Measurements from ENCODE around the gene ANKRD13D. TPM values are rescaled to one million over a fixed set of nuclear protein-coding genes. Genes with fewer than 3 reads are reported as not detected.

ANKRD13D gene
- polyA plus RNA-seq, 1 of the 3 experiments (the other 2 are of a cell fraction), result 50.2 TPM

- 94% methylated on average over 29 of the region's 39 CpGs for WGBS (ENCODE audit: low lambda C conversion rate)
- H2AFZ ChIP-seq (ENCODE audit: low read depth), result no peak overlapping the region
- H3K27ac ChIP-seq (ENCODE audit: low read depth in 2 of 2, low read length in 1 of 2), result no peak overlapping the region; a peak in 1 of 4 replicates
- H3K9me3 ChIP-seq, result no peaks in the 10 kb centered on the region
- H3K4me1 ChIP-seq (ENCODE audit: control insufficient read depth in 1 of 2, insufficient read depth in 2 of 2, low read depth in 1 of 2, low read length in 1 of 2), result peaks cover 9 to 27% of the 10 kb centered on the region in 2 experiments; a peak in 3 of 4 replicates
- no peaks in the 10 kb centered on the region for H3K9me2 ChIP-seq
- POLR2A ChIA-PET, result no interaction called here
- H3K27me3 ChIP-seq (ENCODE audit: insufficient read depth), result no peaks in the 10 kb centered on the region
- CTCF ChIA-PET, result interaction anchor here (0.7 to 4.4 kb wide), 4 partner anchors 21 to 929 kb away, joined by 3 to 37 read pairs (median 3); no protein-coding TSS in a partner anchor
- H3F3A ChIP-seq (replicated peaks; ENCODE audit: insufficient read depth), result peaks cover 13% of the 10 kb centered on the region
- peaks cover 15% of the 10 kb centered on the region for H3K79me2 ChIP-seq (ENCODE audit: insufficient read depth)
- no peak for DNase-seq
- peaks cover 3 to 46% of the 10 kb centered on the region in 2 experiments for H3K36me3 ChIP-seq (replicated peaks in 1 of 2; ENCODE audit: control insufficient read depth in 1 of 2, insufficient read depth in 2 of 2, low read length in 1 of 2)
- no peak overlapping the region for H3K4me3 ChIP-seq (ENCODE audit: low read depth in 2 of 2, low read length in 1 of 2)
- H4K20me1 ChIP-seq (ENCODE audit: insufficient read depth), result no peaks in the 10 kb centered on the region
- H3K4me2 ChIP-seq, result no peak overlapping the region
- TF ChIP-seq NFIC (IDR thresholded peaks at IDR 0.05; ENCODE audit: borderline replicate concordance) (no peak), NRF1 (IDR thresholded peaks at IDR 0.05; ENCODE audit: low read depth, low read length) (no peak), MEF2A (IDR thresholded peaks at IDR 0.05; ENCODE audit: borderline replicate concordance, low read depth) (no peak)
- H3K9ac ChIP-seq, result no peak overlapping the region
These were observed 3.3 kb upstream of the ANKRD13D start for GRCh38 chr11:67285541-67286498.

DNA sequence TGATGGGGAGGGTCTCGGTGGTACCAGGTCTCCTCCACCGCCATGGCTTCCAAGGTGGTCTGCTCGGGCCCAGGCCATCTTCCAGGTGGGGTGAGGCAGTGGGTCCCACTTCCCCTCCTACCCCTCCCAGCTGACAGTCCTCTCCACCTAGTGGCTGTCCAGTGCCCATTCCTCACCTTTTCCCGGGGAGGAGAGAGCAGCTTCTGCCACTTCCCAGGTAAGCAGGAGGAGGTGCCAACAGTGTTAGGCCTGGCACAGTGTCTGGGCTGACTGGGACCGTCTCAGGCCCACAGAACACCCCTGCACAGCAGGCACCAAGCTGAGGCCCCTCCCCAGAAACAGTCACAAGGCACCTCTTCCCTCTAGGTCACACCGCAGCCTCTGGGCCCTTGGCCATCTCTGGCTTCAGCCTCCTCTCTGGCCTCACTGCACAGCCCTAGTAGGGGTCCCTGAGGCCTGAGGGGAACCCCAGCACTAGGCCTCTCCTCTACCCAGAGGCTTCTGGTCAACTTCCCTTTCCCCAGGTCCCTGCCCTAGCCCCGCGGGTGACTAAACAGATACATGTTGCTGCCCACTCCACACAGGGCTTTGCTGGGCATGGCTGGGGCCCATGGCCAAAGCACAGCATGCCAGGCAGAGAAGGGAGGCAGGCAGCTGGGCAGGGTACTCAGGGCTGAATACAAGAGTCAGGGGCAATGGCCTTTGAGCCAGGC lies 2.3 kb upstream of the ANKRD13D start:
- Histone ChIP-seq H4K20me1 (ENCODE audit: insufficient read depth) (no peaks in the 10 kb centered on the region), H3K27me3 (ENCODE audit: insufficient read depth) (no peaks in the 10 kb centered on the region), H3K79me2 (ENCODE audit: insufficient read depth) (peaks cover 25% of the 10 kb centered on the region), H3K9me3 (no peaks in the 10 kb centered on the region), H3K9ac (no peak overlapping the region), H3K9me2 (no peaks in the 10 kb centered on the region), H3K4me1 (ENCODE audit: control insufficient read depth in 1 of 2, insufficient read depth in 2 of 2, low read depth in 1 of 2, low read length in 1 of 2) (peaks cover 9 to 28% of the 10 kb centered on the region in 2 experiments; a peak in 3 of 4 replicates), H3K4me2 (no peak overlapping the region), H3K36me3 (replicated peaks in 1 of 2; ENCODE audit: control insufficient read depth in 1 of 2, insufficient read depth in 2 of 2, low read length in 1 of 2) (peaks cover 3 to 43% of the 10 kb centered on the region in 2 experiments), H2AFZ (ENCODE audit: low read depth) (no peak overlapping the region), H3K4me3 (ENCODE audit: low read depth in 2 of 2, low read length in 1 of 2) (no peak overlapping the region), H3K27ac (ENCODE audit: low read depth in 2 of 2, low read length in 1 of 2) (peak overlapping the region; percentile 91 to 98; a peak in 3 of 4 replicates), H3F3A (replicated peaks; ENCODE audit: insufficient read depth) (peaks cover 13% of the 10 kb centered on the region)
- TF ChIP-seq USF2 (IDR thresholded peaks at IDR 0.05; ENCODE audit: borderline replicate concordance, low read depth, low read length), result no peak
- TF ChIP-seq TEAD4 (IDR thresholded peaks at IDR 0.05; ENCODE audit: borderline replicate concordance, insufficient read depth), result no peak
- TF ChIP-seq REST (IDR thresholded peaks at IDR 0.05; ENCODE audit: low read depth, low read length), result no peak
- no peak for TF ChIP-seq TAF1 (IDR thresholded peaks at IDR 0.05; ENCODE audit: borderline replicate concordance, low read depth, low read length)
- no peak for TF ChIP-seq YY1 (IDR thresholded peaks at IDR 0.05; ENCODE audit: low read depth)
- no peak for TF ChIP-seq RCOR1 (IDR thresholded peaks at IDR 0.05; ENCODE audit: low read length)
- no peak for TF ChIP-seq FOXJ3 (CRISPR knock-in tag; IDR thresholded peaks at IDR 0.05)
- no peak for TF ChIP-seq USF1 (IDR thresholded peaks at IDR 0.05; ENCODE audit: borderline replicate concordance, low read depth)
- TF ChIP-seq MAX (IDR thresholded peaks at IDR 0.05; ENCODE audit: low read depth), result no peak
- TF ChIP-seq SMC3 (IDR thresholded peaks at IDR 0.05; ENCODE audit: low read depth, low read length), result no peak
- no peak for TF ChIP-seq TCF12 (IDR thresholded peaks at IDR 0.05)
- no peak for TF ChIP-seq SIN3A (IDR thresholded peaks at IDR 0.05; ENCODE audit: borderline replicate concordance, low read depth, low read length)
- TF ChIP-seq, protein P1, sequence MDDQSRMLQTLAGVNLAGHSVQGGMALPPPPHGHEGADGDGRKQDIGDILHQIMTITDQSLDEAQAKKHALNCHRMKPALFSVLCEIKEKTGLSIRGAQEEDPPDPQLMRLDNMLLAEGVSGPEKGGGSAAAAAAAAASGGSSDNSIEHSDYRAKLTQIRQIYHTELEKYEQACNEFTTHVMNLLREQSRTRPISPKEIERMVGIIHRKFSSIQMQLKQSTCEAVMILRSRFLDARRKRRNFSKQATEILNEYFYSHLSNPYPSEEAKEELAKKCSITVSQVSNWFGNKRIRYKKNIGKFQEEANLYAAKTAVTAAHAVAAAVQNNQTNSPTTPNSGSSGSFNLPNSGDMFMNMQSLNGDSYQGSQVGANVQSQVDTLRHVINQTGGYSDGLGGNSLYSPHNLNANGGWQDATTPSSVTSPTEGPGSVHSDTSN (IDR thresholded peaks at IDR 0.05), result no peak
- TF ChIP-seq MEF2A (IDR thresholded peaks at IDR 0.05; ENCODE audit: borderline replicate concordance, low read depth), result no peak
- WGBS (ENCODE audit: low lambda C conversion rate), result 89% methylated on average over 5 of the region's 8 CpGs
- ChIA-PET POLR2A (no interaction called here), CTCF (interaction anchor here (0.7 to 4.4 kb wide), 6 partner anchors 22 to 930 kb away, joined by 3 to 37 read pairs (median 4); no protein-coding TSS in a partner anchor)
- DNase-seq, result no peak

All from SK-N-SH (cell line).